ENCODE data around the gene MRPS27.
"Not testable (repeated sequence)": the region's sequence is repeated elsewhere in the genome, so short reads cannot be mapped to it uniquely, and the experiment has no call there.

MRPS27 gene

GRCh38 chr5:72328172-72328571 lies 8.1 kb upstream of the MRPS27 start:
- TF ChIP-seq CTCF (IDR thresholded peaks at IDR 0.05; ENCODE audit: extremely low read depth, missing control alignments): no peak
- no peak for DNase-seq (ENCODE audit: low spot score)

GRCh38 chr5:72326306-72326649 lies 6.2 kb upstream of the MRPS27 start:
- TF ChIP-seq CTCF (IDR thresholded peaks at IDR 0.05; ENCODE audit: extremely low read depth, missing control alignments): no peak
- DNase-seq (ENCODE audit: low spot score): no peak

GRCh38 chr5:72325566-72326305 lies 5.7 kb upstream of the MRPS27 start:
- no peak for TF ChIP-seq CTCF (IDR thresholded peaks at IDR 0.05; ENCODE audit: extremely low read depth, missing control alignments)
- no peak for DNase-seq (ENCODE audit: low spot score)

GRCh38 chr5:72324189-72324825 lies 4.3 kb upstream of the MRPS27 start:
- no peak for DNase-seq (ENCODE audit: low spot score)
- TF ChIP-seq CTCF (IDR thresholded peaks at IDR 0.05; ENCODE audit: extremely low read depth, missing control alignments): no peak

GRCh38 chr5:72319435-72319975 lies 535 bp downstream of the MRPS27 start:
- not testable (repeated sequence) for DNase-seq (ENCODE audit: low spot score)

- no peak for DNase-seq (ENCODE audit: low spot score)
- TF ChIP-seq CTCF (IDR thresholded peaks at IDR 0.05; ENCODE audit: extremely low read depth, missing control alignments): no peak
These were observed 5.4 kb downstream of the MRPS27 start for GRCh38 chr5:72314571-72315172.

- no peak for TF ChIP-seq CTCF (IDR thresholded peaks at IDR 0.05; ENCODE audit: extremely low read depth, missing control alignments)
- no peak for DNase-seq (ENCODE audit: low spot score)
These were observed 6.9 kb downstream of the MRPS27 start for GRCh38 chr5:72313141-72313540.

Measured in GM20000 (cell line).